Measurements from ENCODE around the gene P2RY12.

The P2RY12 gene

GRCh38 chr3:151305060-151305774, 79.3 kb downstream of the P2RY12 start:
- DNase-seq = no peak

- no peak for DNase-seq
Measured at GRCh38 chr3:151303751-151304150, 80.8 kb downstream of the P2RY12 start.

GRCh38 chr3:151301787-151302186, 82.8 kb downstream of the P2RY12 start:
- DNase-seq = no peak

- DNase-seq = no peak
Measured at GRCh38 chr3:151300539-151300938, 84.0 kb downstream of the P2RY12 start.

GRCh38 chr3:151299006-151299405, 85.5 kb downstream of the P2RY12 start:
- DNase-seq = no peak

GRCh38 chr3:151297429-151297828, 87.1 kb downstream of the P2RY12 start:
- DNase-seq = no peak

- no peak for DNase-seq
Measured at GRCh38 chr3:151296226-151296625, 88.3 kb downstream of the P2RY12 start.

- DNase-seq = no peak
Measured at GRCh38 chr3:151293127-151293526, 91.4 kb downstream of the P2RY12 start.

GRCh38 chr3:151290673-151291072, 93.9 kb downstream of the P2RY12 start:
- DNase-seq = no peak

GRCh38 chr3:151289445-151289844, 95.1 kb downstream of the P2RY12 start:
- DNase-seq = no peak

Data from activated T-cell treated with anti-CD3 and anti-CD28 coated beads for 4 hours (primary cell).